Measurements from ENCODE around the gene ATF4.
A peak's percentile ranks its signal among the peaks of the same experiment; 100 is the strongest.
"Not testable (repeated sequence)": the region's sequence is repeated elsewhere in the genome, so short reads cannot be mapped to it uniquely, and the experiment has no call there.

The ATF4 gene

DNA sequence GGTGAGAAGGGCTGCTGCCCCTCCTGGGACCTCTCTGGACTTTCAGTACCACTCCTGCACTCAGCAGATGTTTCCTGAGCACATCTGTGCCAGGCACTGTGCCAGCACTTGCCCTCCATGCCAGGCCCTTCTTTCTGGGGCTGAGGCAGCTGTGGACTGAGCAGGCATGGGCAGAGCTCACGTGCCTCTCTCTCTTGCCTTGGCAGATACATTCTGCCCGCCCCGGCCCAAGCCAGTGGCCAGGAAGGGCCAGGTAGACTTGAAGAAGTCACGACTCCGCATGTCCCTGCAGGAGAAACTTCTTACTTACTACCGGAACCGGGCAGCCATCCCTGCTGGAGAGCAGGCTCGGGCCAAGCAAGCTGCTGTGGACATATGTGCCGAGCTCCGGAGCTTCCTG is 8.3 kb upstream of the ATF4 start:
- Histone ChIP-seq H3K36me3 (ENCODE audit: insufficient read depth, low read length) (no peaks in the 10 kb centered on the region), H3K27me3 (ENCODE audit: insufficient read depth, low read length) (no peaks in the 10 kb centered on the region), H2AFZ (ENCODE audit: low read length, unreplicated experiment) (no peak overlapping the region), H3K79me2 (ENCODE audit: control insufficient read depth, insufficient read depth, low read length, unreplicated experiment) (peaks cover 10% of the 10 kb centered on the region), H3K4me3 (ENCODE audit: low read depth, low read length) (no peak overlapping the region), H3K27ac (ENCODE audit: low read depth, low read length) (no peak overlapping the region), H3K4me1 (ENCODE audit: control insufficient read depth, insufficient read depth, low read length, unreplicated experiment) (peaks cover 13% of the 10 kb centered on the region)

DNA sequence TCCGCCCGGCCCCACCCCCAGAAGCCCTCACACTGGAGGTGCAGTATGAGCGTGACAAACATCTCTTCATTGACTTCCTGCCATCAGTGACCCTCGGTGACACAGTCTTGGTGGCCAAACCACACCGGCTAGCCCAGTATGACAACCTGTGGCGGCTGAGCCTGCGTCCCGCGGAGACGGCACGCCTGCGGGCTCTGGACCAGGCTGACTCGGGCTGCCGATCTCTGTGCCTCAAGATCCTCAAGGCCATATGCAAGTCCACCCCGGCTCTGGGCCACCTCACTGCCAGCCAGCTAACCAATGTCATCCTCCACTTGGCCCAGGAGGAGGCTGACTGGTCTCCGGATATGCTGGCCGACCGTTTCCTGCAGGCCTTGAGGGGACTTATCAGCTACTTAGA is 6.6 kb upstream of the ATF4 start:
- Histone ChIP-seq H3K27me3 (ENCODE audit: insufficient read depth, low read length) (no peaks in the 10 kb centered on the region), H3K79me2 (ENCODE audit: control insufficient read depth, insufficient read depth, low read length, unreplicated experiment) (peaks cover 4% of the 10 kb centered on the region), H3K27ac (ENCODE audit: low read depth, low read length) (no peak overlapping the region), H2AFZ (ENCODE audit: low read length, unreplicated experiment) (no peak overlapping the region), H3K4me3 (ENCODE audit: low read depth, low read length) (no peak overlapping the region), H3K4me1 (ENCODE audit: control insufficient read depth, insufficient read depth, low read length, unreplicated experiment) (peaks cover 24% of the 10 kb centered on the region), H3K36me3 (ENCODE audit: insufficient read depth, low read length) (no peaks in the 10 kb centered on the region)

DNA sequence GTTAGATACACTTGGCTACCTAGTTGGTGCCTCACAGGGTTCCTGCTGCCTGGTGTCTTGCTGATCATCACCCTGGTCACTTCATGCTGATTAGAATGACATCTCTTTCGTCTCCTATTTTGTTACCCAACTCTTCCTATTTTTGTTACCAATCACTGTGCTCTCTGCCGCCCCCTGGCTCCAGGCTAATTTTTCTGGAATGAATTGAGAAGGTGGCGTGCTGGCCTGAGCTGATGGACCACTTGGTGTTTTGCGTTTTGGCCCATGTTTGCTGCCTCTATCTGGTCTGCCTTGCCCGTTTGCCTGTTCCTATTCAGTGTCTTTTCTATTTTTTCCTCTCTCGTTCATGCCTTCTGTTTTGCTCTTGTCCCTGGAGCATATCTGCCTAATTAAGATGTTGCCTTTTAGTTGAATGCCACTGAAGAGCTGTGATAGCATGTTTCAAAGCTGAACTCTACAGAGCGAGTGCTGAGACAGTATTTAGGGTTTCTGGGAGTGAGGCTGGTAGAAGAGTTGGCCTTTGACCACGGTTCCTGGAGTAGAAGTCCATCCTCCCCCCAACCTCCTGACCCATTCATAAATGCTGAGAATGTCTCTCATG is 5.9 kb upstream of the ATF4 start:
- Histone ChIP-seq H3K79me2 (ENCODE audit: control insufficient read depth, insufficient read depth, low read length, unreplicated experiment) (peaks cover 4% of the 10 kb centered on the region), H3K36me3 (ENCODE audit: insufficient read depth, low read length) (no peaks in the 10 kb centered on the region), H3K27ac (ENCODE audit: low read depth, low read length) (no peak overlapping the region), H3K27me3 (ENCODE audit: insufficient read depth, low read length) (no peaks in the 10 kb centered on the region), H3K4me3 (ENCODE audit: low read depth, low read length) (no peak overlapping the region), H2AFZ (ENCODE audit: low read length, unreplicated experiment) (no peak overlapping the region), H3K4me1 (ENCODE audit: control insufficient read depth, insufficient read depth, low read length, unreplicated experiment) (peaks cover 27% of the 10 kb centered on the region)

DNA sequence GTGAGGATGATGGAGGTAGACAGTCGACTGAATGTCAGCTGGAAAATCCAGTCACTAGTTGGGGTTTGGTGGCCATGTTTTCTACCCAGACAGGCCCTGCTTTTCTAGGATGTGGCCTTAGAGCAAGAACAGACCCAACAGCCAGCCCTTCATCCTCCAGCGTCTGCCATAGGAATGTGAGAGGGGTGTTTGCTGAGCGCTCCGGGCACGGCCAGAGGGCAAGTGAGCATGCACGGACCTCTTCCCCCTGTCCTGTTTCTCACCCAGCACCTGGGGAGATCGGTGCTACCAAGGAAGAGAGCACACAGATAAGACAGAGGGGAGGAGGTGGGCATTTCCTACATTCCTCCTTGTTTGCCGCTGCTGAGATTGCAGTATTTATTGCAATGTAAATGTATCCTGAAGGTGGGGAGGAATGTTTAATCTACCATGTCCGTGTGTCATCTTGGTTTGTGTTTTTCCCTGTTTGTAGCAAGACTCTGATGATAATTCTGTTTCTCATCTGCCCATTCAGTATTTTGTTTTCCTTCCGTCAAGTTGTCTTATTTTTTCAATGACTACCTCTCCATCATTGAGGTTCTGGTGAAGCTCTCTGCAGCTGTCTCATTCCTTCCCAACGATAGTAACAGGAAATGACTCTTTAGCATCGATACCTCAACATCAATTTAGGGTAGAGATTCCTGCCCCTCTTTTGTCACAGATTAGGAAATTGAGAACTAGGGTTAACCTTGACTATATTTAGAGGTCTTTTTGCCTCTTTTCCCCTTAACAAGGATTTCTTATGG is 4.9 kb upstream of the ATF4 start:
- H3K79me2 ChIP-seq (ENCODE audit: control insufficient read depth, insufficient read depth, low read length, unreplicated experiment): peaks cover 4% of the 10 kb centered on the region
- peak overlapping the region; percentile 65 for H3K27ac ChIP-seq (ENCODE audit: low read depth, low read length)
- no peaks in the 10 kb centered on the region for H3K36me3 ChIP-seq (ENCODE audit: insufficient read depth, low read length)
- no peaks in the 10 kb centered on the region for H3K27me3 ChIP-seq (ENCODE audit: insufficient read depth, low read length)
- H3K4me3 ChIP-seq (ENCODE audit: low read depth, low read length): no peak overlapping the region
- peaks cover 27% of the 10 kb centered on the region for H3K4me1 ChIP-seq (ENCODE audit: control insufficient read depth, insufficient read depth, low read length, unreplicated experiment)
- no peak overlapping the region for H2AFZ ChIP-seq (ENCODE audit: low read length, unreplicated experiment)

DNA sequence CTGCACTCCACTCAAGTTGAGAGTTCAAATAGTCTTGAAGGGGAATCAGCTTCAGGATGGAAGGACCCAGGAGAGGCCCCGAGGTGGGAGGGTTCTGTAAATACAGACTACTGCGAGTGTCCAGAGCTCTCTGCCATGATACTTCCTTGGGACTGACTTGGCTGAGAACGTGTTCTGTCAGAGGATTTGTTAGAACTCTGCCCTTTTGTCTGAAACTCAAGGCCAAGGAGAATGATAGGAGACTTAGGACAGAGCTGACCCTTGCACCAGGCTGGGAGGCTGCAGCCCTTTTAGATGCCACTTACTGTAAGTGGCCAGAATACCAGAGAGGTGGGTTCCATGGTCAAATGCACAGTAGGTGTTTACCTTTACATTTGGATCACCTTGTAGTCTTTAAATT is 2.9 kb upstream of the ATF4 start:
- Histone ChIP-seq H3K4me3 (ENCODE audit: low read depth, low read length) (no peak overlapping the region), H3K4me1 (ENCODE audit: control insufficient read depth, insufficient read depth, low read length, unreplicated experiment) (peaks cover 27% of the 10 kb centered on the region), H3K36me3 (ENCODE audit: insufficient read depth, low read length) (peaks cover 12% of the 10 kb centered on the region), H3K27ac (ENCODE audit: low read depth, low read length) (no peak overlapping the region; the same call in 1 of the 2 replicates), H2AFZ (ENCODE audit: low read length, unreplicated experiment) (no peak overlapping the region), H3K27me3 (ENCODE audit: insufficient read depth, low read length) (no peaks in the 10 kb centered on the region), H3K79me2 (ENCODE audit: control insufficient read depth, insufficient read depth, low read length, unreplicated experiment) (peaks cover 21% of the 10 kb centered on the region)

DNA sequence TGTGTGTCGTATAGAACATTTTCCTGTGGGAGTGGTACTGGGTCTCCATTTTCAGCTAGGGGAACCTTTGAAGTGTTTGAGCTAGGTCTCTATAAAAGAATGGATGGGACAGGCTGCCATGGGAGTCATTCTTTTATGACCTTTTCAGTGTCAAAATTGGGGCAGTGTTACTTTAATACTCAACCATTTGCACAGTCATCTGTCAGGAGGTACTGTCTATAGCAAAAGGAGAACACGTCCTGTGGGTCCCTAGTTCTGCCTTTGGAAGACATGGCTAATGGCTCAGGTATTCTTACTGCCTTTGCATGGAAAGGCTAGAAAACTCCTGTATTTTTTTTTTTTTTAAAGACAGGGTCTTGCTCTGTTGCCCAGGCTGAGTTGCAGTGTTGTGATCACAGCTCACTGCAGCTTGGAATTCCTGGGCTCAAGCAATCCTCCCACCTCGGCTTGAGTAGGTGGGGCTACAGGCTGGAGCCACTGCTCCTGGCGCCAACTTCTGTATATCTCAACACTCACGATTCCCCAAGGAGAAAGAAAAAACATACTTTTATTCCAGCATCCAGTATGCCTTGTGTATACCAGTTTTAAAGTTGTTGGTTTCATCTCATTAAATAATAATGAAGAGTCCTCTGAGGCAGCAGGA is 2.1 kb upstream of the ATF4 start:
- Histone ChIP-seq H3K36me3 (ENCODE audit: insufficient read depth, low read length) (peaks cover 17% of the 10 kb centered on the region), H3K4me1 (ENCODE audit: control insufficient read depth, insufficient read depth, low read length, unreplicated experiment) (peaks cover 27% of the 10 kb centered on the region), H3K79me2 (ENCODE audit: control insufficient read depth, insufficient read depth, low read length, unreplicated experiment) (peaks cover 26% of the 10 kb centered on the region), H3K27me3 (ENCODE audit: insufficient read depth, low read length) (no peaks in the 10 kb centered on the region), H2AFZ (ENCODE audit: low read length, unreplicated experiment) (no peak overlapping the region), H3K27ac (ENCODE audit: low read depth, low read length) (peak overlapping the region; percentile 99), H3K4me3 (ENCODE audit: low read depth, low read length) (peak overlapping the region; percentile 96; the same call in 1 of the 2 replicates)

DNA sequence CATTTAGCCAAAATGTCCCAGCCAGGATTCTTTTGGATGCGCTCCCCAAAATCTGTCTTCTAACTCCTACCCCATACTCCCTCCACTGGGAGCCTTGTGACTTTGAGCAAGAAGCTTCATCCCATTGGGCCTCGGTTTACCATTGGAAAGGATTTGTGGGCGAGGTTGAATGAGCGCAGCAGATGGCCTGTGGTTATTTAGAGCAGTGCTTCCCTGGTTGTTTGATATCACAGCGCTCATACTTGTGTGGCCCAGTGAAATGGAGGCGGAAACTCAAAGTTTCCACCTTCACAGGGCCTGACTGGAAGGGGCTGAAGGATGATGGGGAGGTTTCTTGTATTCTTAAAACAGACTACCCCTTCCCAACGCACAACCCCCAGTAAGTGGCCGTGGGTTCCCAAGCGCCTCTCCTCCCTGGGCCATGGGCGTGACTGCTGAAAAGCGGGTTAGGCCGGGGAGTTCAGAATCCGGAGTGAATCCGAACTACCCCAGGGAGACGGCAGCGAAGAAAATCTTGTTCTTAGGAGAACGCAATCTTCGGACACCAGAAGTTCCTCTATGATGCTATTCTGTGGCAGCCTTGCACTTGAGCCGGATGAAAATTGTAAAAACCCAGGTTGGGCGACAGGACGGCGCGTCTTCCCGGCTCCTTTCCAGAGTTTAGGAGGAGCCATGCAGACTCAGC is 1.2 kb upstream of the ATF4 start:
- Histone ChIP-seq H3K79me2 (ENCODE audit: control insufficient read depth, insufficient read depth, low read length, unreplicated experiment) (peaks cover 26% of the 10 kb centered on the region), H2AFZ (ENCODE audit: low read length, unreplicated experiment) (peak overlapping the region; percentile 66)

DNA sequence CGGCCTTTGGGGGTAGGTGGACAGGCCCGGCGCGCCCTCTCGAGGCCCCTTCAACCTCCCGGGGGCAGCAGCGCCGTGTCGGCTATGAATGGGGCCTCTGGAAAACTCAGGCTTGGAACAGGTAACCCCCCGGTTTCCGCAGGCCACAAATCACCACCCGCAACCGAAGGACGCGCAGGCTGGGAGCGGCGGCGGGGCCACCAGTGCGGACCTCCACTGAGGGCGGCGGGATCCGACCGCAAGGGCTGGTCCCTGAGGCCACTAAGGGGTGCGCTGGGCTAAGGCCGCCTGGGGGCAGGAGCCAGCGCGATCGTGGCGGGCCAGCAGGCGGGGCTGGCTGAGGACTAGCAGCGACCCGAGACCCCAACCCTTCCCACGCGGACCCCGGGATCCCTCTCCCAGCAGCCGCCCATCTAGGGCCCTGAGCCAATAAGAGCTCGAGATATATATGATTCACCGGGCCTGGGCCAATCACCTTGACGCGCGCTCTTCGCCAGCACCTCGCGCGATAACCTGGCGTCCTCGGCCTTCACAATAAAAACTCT is 609 bp upstream of the ATF4 start:
- peak overlapping the region; percentile 99 for H3K27ac ChIP-seq (ENCODE audit: low read depth, low read length)
- H3K79me2 ChIP-seq (ENCODE audit: control insufficient read depth, insufficient read depth, low read length, unreplicated experiment): peaks cover 26% of the 10 kb centered on the region
- peak overlapping the region; percentile 96 for H3K4me3 ChIP-seq (ENCODE audit: low read depth, low read length)
- H3K36me3 ChIP-seq (ENCODE audit: insufficient read depth, low read length): peaks cover 18% of the 10 kb centered on the region
- no peaks in the 10 kb centered on the region for H3K27me3 ChIP-seq (ENCODE audit: insufficient read depth, low read length)
- H3K4me1 ChIP-seq (ENCODE audit: control insufficient read depth, insufficient read depth, low read length, unreplicated experiment): peaks cover 27% of the 10 kb centered on the region
- peak overlapping the region; percentile 66 for H2AFZ ChIP-seq (ENCODE audit: low read length, unreplicated experiment)

More for the DNA sequence above, 1.2 kb upstream of the ATF4 start:
- Histone ChIP-seq H3K4me1 (ENCODE audit: control insufficient read depth, insufficient read depth, low read length, unreplicated experiment) (peaks cover 27% of the 10 kb centered on the region), H3K4me3 (ENCODE audit: low read depth, low read length) (peak overlapping the region; percentile 96), H3K27ac (ENCODE audit: low read depth, low read length) (peak overlapping the region; percentile 99), H3K36me3 (ENCODE audit: insufficient read depth, low read length) (peaks cover 18% of the 10 kb centered on the region), H3K27me3 (ENCODE audit: insufficient read depth, low read length) (no peaks in the 10 kb centered on the region)

DNA sequence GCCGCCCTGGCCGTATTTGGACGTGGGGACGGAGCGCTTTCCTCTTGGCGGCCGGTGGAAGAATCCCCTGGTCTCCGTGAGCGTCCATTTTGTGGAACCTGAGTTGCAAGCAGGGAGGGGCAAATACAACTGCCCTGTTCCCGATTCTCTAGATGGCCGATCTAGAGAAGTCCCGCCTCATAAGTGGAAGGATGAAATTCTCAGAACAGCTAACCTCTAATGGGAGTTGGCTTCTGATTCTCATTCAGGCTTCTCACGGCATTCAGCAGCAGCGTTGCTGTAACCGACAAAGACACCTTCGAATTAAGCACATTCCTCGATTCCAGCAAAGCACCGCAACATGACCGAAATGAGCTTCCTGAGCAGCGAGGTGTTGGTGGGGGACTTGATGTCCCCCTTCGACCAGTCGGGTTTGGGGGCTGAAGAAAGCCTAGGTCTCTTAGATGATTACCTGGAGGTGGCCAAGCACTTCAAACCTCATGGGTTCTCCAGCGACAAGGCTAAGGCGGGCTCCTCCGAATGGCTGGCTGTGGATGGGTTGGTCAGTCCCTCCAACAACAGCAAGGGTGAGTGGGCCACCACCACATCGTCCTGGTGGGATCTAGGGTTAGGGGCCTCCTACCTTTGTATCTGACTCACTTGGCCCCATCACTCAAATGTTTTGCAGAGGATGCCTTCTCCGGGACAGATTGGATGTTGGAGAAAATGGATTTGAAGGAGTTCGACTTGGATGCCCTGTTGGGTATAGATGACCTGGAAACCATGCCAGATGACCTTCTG is 934 bp downstream of the ATF4 start:
- Histone ChIP-seq H3K4me1 (ENCODE audit: control insufficient read depth, insufficient read depth, low read length, unreplicated experiment) (peaks cover 15% of the 10 kb centered on the region), H3K4me3 (ENCODE audit: low read depth, low read length) (peak overlapping the region; percentile 96), H3K27ac (ENCODE audit: low read depth, low read length) (peak overlapping the region; percentile 99), H3K36me3 (ENCODE audit: insufficient read depth, low read length) (peaks cover 18% of the 10 kb centered on the region), H3K79me2 (ENCODE audit: control insufficient read depth, insufficient read depth, low read length, unreplicated experiment) (peaks cover 26% of the 10 kb centered on the region)
- H3K27me3 ChIP-seq (ENCODE audit: insufficient read depth, low read length); H2AFZ ChIP-seq (ENCODE audit: low read length, unreplicated experiment): not testable (repeated sequence)

DNA sequence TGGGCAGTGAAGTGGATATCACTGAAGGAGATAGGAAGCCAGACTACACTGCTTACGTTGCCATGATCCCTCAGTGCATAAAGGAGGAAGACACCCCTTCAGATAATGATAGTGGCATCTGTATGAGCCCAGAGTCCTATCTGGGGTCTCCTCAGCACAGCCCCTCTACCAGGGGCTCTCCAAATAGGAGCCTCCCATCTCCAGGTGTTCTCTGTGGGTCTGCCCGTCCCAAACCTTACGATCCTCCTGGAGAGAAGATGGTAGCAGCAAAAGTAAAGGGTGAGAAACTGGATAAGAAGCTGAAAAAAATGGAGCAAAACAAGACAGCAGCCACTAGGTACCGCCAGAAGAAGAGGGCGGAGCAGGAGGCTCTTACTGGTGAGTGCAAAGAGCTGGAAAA is 1.7 kb downstream of the ATF4 start:
- not testable (repeated sequence) for H2AFZ ChIP-seq (ENCODE audit: low read length, unreplicated experiment); H3K27me3 ChIP-seq (ENCODE audit: insufficient read depth, low read length)
- Histone ChIP-seq H3K79me2 (ENCODE audit: control insufficient read depth, insufficient read depth, low read length, unreplicated experiment) (peaks cover 26% of the 10 kb centered on the region), H3K4me1 (ENCODE audit: control insufficient read depth, insufficient read depth, low read length, unreplicated experiment) (peaks cover 15% of the 10 kb centered on the region), H3K27ac (ENCODE audit: low read depth, low read length) (peak overlapping the region; percentile 99), H3K4me3 (ENCODE audit: low read depth, low read length) (peak overlapping the region; percentile 96), H3K36me3 (ENCODE audit: insufficient read depth, low read length) (peaks cover 18% of the 10 kb centered on the region)
